HEK293 (cell line): ENCODE measurements around the gene DHRS11.
A peak's percentile ranks its signal among the peaks of the same experiment; 100 is the strongest.

Source experiments
- FEZF1 ChIP-seq: fragments of 450-650 bp; formaldehyde crosslinking; IDR thresholded peaks from 2 replicates; pipeline ENCODE4 v1.5.1; 2016; ENCODE audit warnings: missing biosample characterization, missing genetic modification characterization
- GLI2 ChIP-seq: fragments of 450-650 bp; formaldehyde crosslinking; IDR thresholded peaks from 2 replicates; pipeline ENCODE4; 2017; ENCODE audit warnings: missing biosample characterization, missing genetic modification characterization, low read depth, borderline replicate concordance
- GLI4 ChIP-seq: fragments of 450-650 bp; formaldehyde crosslinking; IDR thresholded peaks from 2 replicates; pipeline ENCODE4 v1.5.1; 2016; ENCODE audit warnings: missing biosample characterization, missing genetic modification characterization
- PBX3 ChIP-seq: sonication (generic); formaldehyde crosslinking; IDR thresholded peaks from 2 replicates; pipeline ENCODE4 v1.8.1; 2022; ENCODE audit warnings: mild to moderate bottlenecking, moderate library complexity, missing genetic modification reagents
- TSHZ1 ChIP-seq: fragments of 450-650 bp; formaldehyde crosslinking; IDR thresholded peaks from 2 replicates; pipeline ENCODE4 v1.5.1; 2016; ENCODE audit warnings: missing biosample characterization, missing genetic modification characterization, borderline replicate concordance
- ZBTB6 ChIP-seq: fragments of 450-650 bp; formaldehyde crosslinking; IDR thresholded peaks from 2 replicates; pipeline ENCODE4 v1.5.1; 2017; ENCODE audit warnings: missing biosample characterization, missing genetic modification characterization
- ZFHX2 ChIP-seq: fragments of 450-650 bp; formaldehyde crosslinking; conservative IDR thresholded peaks from 2 replicates; pipeline ENCODE4 v1.5.1; 2016; ENCODE audit warnings: missing biosample characterization, missing genetic modification characterization
- ZFP3 ChIP-seq: fragments of 450-650 bp; formaldehyde crosslinking; IDR thresholded peaks from 2 replicates; pipeline ENCODE4 v1.5.1; 2016; ENCODE audit warnings: low read depth, missing biosample characterization, missing genetic modification characterization
- ZFP69B ChIP-seq: fragments of 450-650 bp; formaldehyde crosslinking; IDR thresholded peaks from 2 replicates; pipeline ENCODE4 v1.5.1; 2016; ENCODE audit warnings: missing biosample characterization, missing genetic modification characterization
- ZNF112 ChIP-seq: fragments of 450-650 bp; formaldehyde crosslinking; IDR thresholded peaks from 2 replicates; pipeline ENCODE4 v1.5.0; 2017; ENCODE audit warnings: missing biosample characterization, missing genetic modification characterization
- ZNF140 ChIP-seq: fragments of 450-650 bp; formaldehyde crosslinking; IDR thresholded peaks from 2 replicates; pipeline ENCODE4 v1.5.1; 2016; ENCODE audit warnings: missing biosample characterization, missing genetic modification characterization
- ZNF174 ChIP-seq: fragments of 450-650 bp; formaldehyde crosslinking; IDR thresholded peaks from 2 replicates; pipeline ENCODE4 v1.5.0; 2017; ENCODE audit warnings: missing biosample characterization, mild to moderate bottlenecking, missing genetic modification characterization
- ZNF184 ChIP-seq: fragments of 450-650 bp; IDR thresholded peaks from 2 replicates; pipeline ENCODE4 v1.5.1; 2018; ENCODE audit warnings: missing biosample characterization, mild to moderate bottlenecking, missing genetic modification characterization
- ZNF248 ChIP-seq: fragments of 450-650 bp; formaldehyde crosslinking; IDR thresholded peaks from 2 replicates; pipeline ENCODE4 v1.5.1; 2017; ENCODE audit warnings: missing biosample characterization, missing genetic modification characterization
- ZNF274 ChIP-seq, 2 experiments: fragments of 200-500 bp in 1 of 2; fragments of 450-650 bp in 1 of 2; sonication (Bioruptor generic) in 1 of 2; formaldehyde crosslinking in 1 of 2; IDR thresholded peaks; 2 replicates each; pipeline versions ENCODE4 v1.5.1 to v1.6.1; 2014 to 2016; ENCODE audit warnings: borderline replicate concordance in 1 of 2, inconsistent platforms in 1 of 2, low read length in 1 of 2, missing biosample characterization in 1 of 2, missing genetic modification characterization in 1 of 2
- ZNF335 ChIP-seq: fragments of 450-650 bp; formaldehyde crosslinking; conservative IDR thresholded peaks from 2 replicates; pipeline ENCODE4 v1.5.1; 2016; ENCODE audit warnings: missing biosample characterization, missing genetic modification characterization
- ZNF362 ChIP-seq: fragments of 450-650 bp; formaldehyde crosslinking; IDR thresholded peaks from 2 replicates; pipeline ENCODE4 v1.5.1; 2016; ENCODE audit warnings: missing biosample characterization, missing genetic modification characterization
- ZNF37A ChIP-seq: fragments of 450-650 bp; IDR thresholded peaks from 2 replicates; pipeline ENCODE4 v1.5.1; 2018; ENCODE audit warnings: missing biosample characterization, missing genetic modification characterization
- ZNF394 ChIP-seq: fragments of 450-650 bp; formaldehyde crosslinking; IDR thresholded peaks from 2 replicates; pipeline ENCODE4 v1.5.1; 2016; ENCODE audit warnings: missing biosample characterization, missing genetic modification characterization, mild to moderate bottlenecking, moderate library complexity, borderline replicate concordance
- ZNF549 ChIP-seq: fragments of 450-650 bp; IDR thresholded peaks from 2 replicates; pipeline ENCODE4 v1.5.1; 2018; ENCODE audit warnings: missing biosample characterization, missing genetic modification characterization, mild to moderate bottlenecking, inconsistent platforms, moderate library complexity
- ZNF660 ChIP-seq: fragments of 450-650 bp; IDR thresholded peaks from 2 replicates; pipeline ENCODE4 v1.5.1; 2018; ENCODE audit warnings: missing biosample characterization, mild to moderate bottlenecking, missing genetic modification characterization
- ZNF701 ChIP-seq: fragments of 450-650 bp; formaldehyde crosslinking; IDR thresholded peaks from 2 replicates; pipeline ENCODE4 v1.5.1; 2016; ENCODE audit warnings: missing biosample characterization, missing genetic modification characterization
- ZNF776 ChIP-seq: fragments of 450-650 bp; formaldehyde crosslinking; IDR thresholded peaks from 2 replicates; pipeline ENCODE4 v1.5.0; 2017; ENCODE audit warnings: missing biosample characterization, missing genetic modification characterization, borderline replicate concordance
- ZNF791 ChIP-seq: fragments of 450-650 bp; formaldehyde crosslinking; IDR thresholded peaks from 2 replicates; pipeline ENCODE4 v1.5.1; 2016; ENCODE audit warnings: missing biosample characterization, missing genetic modification characterization
- ZNF843 ChIP-seq: fragments of 450-650 bp; formaldehyde crosslinking; IDR thresholded peaks from 2 replicates; pipeline ENCODE4 v1.5.1; 2016; ENCODE audit warnings: missing biosample characterization, missing genetic modification characterization
- TF ChIP-seq, protein P1 (sequence below): fragments of 450-650 bp; formaldehyde crosslinking; IDR thresholded peaks from 2 replicates; pipeline ENCODE4 v1.5.0; 2017; ENCODE audit warnings: missing biosample characterization, missing genetic modification characterization, borderline replicate concordance
- TF ChIP-seq, protein P2 (sequence below): fragments of 450-650 bp; formaldehyde crosslinking; IDR thresholded peaks from 2 replicates; pipeline ENCODE4 v1.5.1; 2016; ENCODE audit warnings: missing biosample characterization, missing genetic modification characterization, low read depth

DHRS11 gene

GRCh38 chr17:36641877-36642845 lies 50.5 kb downstream of the DHRS11 start (continued):
- TF ChIP-seq ZNF660 (tag by site-specific recombination), result no peak
- no peak for TF ChIP-seq FEZF1 (tag by site-specific recombination)
- TF ChIP-seq ZNF843 (tag by site-specific recombination), result no peak
- TF ChIP-seq ZNF274 (IDR thresholded peaks at IDR 0.05; ENCODE audit: low read length), result no peak
- TF ChIP-seq ZNF274 (tag by site-specific recombination; IDR thresholded peaks at IDR 0.05; ENCODE audit: borderline replicate concordance), result no peak
- no peak for TF ChIP-seq ZNF776 (tag by site-specific recombination)
- no peak for TF ChIP-seq ZNF112 (tag by site-specific recombination)
- no peak for TF ChIP-seq ZNF549 (tag by site-specific recombination)
- TF ChIP-seq, protein P1, sequence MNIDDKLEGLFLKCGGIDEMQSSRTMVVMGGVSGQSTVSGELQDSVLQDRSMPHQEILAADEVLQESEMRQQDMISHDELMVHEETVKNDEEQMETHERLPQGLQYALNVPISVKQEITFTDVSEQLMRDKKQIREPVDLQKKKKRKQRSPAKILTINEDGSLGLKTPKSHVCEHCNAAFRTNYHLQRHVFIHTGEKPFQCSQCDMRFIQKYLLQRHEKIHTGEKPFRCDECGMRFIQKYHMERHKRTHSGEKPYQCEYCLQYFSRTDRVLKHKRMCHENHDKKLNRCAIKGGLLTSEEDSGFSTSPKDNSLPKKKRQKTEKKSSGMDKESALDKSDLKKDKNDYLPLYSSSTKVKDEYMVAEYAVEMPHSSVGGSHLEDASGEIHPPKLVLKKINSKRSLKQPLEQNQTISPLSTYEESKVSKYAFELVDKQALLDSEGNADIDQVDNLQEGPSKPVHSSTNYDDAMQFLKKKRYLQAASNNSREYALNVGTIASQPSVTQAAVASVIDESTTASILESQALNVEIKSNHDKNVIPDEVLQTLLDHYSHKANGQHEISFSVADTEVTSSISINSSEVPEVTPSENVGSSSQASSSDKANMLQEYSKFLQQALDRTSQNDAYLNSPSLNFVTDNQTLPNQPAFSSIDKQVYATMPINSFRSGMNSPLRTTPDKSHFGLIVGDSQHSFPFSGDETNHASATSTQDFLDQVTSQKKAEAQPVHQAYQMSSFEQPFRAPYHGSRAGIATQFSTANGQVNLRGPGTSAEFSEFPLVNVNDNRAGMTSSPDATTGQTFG, result no peak
- TF ChIP-seq ZNF362 (tag by site-specific recombination), result no peak
- TF ChIP-seq ZNF140 (tag by site-specific recombination), result no peak
- TF ChIP-seq, protein P2, sequence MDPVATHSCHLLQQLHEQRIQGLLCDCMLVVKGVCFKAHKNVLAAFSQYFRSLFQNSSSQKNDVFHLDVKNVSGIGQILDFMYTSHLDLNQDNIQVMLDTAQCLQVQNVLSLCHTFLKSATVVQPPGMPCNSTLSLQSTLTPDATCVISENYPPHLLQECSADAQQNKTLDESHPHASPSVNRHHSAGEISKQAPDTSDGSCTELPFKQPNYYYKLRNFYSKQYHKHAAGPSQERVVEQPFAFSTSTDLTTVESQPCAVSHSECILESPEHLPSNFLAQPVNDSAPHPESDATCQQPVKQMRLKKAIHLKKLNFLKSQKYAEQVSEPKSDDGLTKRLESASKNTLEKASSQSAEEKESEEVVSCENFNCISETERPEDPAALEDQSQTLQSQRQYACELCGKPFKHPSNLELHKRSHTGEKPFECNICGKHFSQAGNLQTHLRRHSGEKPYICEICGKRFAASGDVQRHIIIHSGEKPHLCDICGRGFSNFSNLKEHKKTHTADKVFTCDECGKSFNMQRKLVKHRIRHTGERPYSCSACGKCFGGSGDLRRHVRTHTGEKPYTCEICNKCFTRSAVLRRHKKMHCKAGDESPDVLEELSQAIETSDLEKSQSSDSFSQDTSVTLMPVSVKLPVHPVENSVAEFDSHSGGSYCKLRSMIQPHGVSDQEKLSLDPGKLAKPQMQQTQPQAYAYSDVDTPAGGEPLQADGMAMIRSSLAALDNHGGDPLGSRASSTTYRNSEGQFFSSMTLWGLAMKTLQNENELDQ (tag by site-specific recombination), result no peak
- TF ChIP-seq ZNF335, result peak; percentile 53
- no peak for TF ChIP-seq ZNF174
- TF ChIP-seq PBX3 (CRISPR knock-in tag), result no peak
- no peak for TF ChIP-seq GLI2 (tag by site-specific recombination)
- TF ChIP-seq ZBTB6 (tag by site-specific recombination), result no peak
- TF ChIP-seq ZFHX2, result peak; percentile 84
- no peak for TF ChIP-seq TSHZ1 (tag by site-specific recombination)
- TF ChIP-seq ZNF701, result no peak
- TF ChIP-seq ZNF37A, result no peak
- TF ChIP-seq ZFP69B, result no peak
- TF ChIP-seq GLI4, result no peak
- no peak for TF ChIP-seq ZFP3 (tag by site-specific recombination)
- TF ChIP-seq ZNF248 (tag by site-specific recombination), result no peak
- TF ChIP-seq ZNF791, result no peak
- no peak for TF ChIP-seq ZNF394 (tag by site-specific recombination)
- no peak for TF ChIP-seq ZNF184 (tag by site-specific recombination)
